Loucy (cell line): ENCODE measurements around the gene AIG1.

Source experiments
- H2AFZ ChIP-seq: fragments of 200-600 bp; sonication (generic); 2 replicates; pipeline ENCODE4 v1.6.0; 2016; ENCODE audit warnings: antibody characterized with exemption, mild to moderate bottlenecking, low read length, moderate library complexity
- H3F3A ChIP-seq: fragments of 200-600 bp; 2 replicates; pipeline ENCODE4 v1.6.0; 2016; ENCODE audit warnings: antibody characterized with exemption, low read depth, mild to moderate bottlenecking
- H3K27me3 ChIP-seq: fragments of 200-600 bp; sonication (generic); 2 replicates; pipeline ENCODE4 v1.6.1; 2014; ENCODE audit warnings: low read length, mild to moderate bottlenecking; ENCODE audit not compliant: insufficient read depth, poor library complexity, severe bottlenecking
- H3K36me3 ChIP-seq: fragments of 200-600 bp; sonication (generic); 2 replicates; pipeline ENCODE4 v1.6.1; 2016; ENCODE audit warnings: low read length; ENCODE audit not compliant: insufficient read depth
- H3K4me1 ChIP-seq: fragments of 200-600 bp; sonication (generic); 2 replicates; pipeline ENCODE4 v1.5.1; 2014; ENCODE audit warnings: low read length, mild to moderate bottlenecking; ENCODE audit not compliant: insufficient read depth, poor library complexity, severe bottlenecking
- H3K4me2 ChIP-seq: fragments of 200-600 bp; sonication (generic); 2 replicates; pipeline ENCODE4 v1.6.0; 2014; ENCODE audit warnings: antibody characterized with exemption, low read length, low read depth, mild to moderate bottlenecking; ENCODE audit not compliant: poor library complexity, severe bottlenecking
- H3K4me3 ChIP-seq: fragments of 200-600 bp; sonication (generic); 2 replicates; pipeline ENCODE4 v1.5.1; 2014; ENCODE audit warnings: low read length, mild to moderate bottlenecking, mixed read lengths; ENCODE audit not compliant: poor library complexity, severe bottlenecking
- H3K79me2 ChIP-seq: fragments of 200-600 bp; sonication (generic); 2 replicates; pipeline ENCODE4 v1.6.1; 2014; ENCODE audit warnings: low read length; ENCODE audit not compliant: insufficient read depth
- H3K9ac ChIP-seq: fragments of 200-600 bp; sonication (generic); 2 replicates; pipeline ENCODE4 v1.6.0; 2014; ENCODE audit warnings: mild to moderate bottlenecking, low read depth, low read length, moderate library complexity; ENCODE audit not compliant: poor library complexity, severe bottlenecking
- H3K9me2 ChIP-seq: fragments of 200-600 bp; sonication (generic); replicated peaks from 2 replicates; pipeline ENCODE4 v1.6.1; 2016; ENCODE audit warnings: low read depth, low read length, mixed read lengths
- H3K9me3 ChIP-seq: fragments of 200-600 bp; sonication (generic); 2 replicates; pipeline ENCODE4 v1.6.1; 2014; ENCODE audit warnings: mild to moderate bottlenecking, antibody characterized with exemption, low read length, low read depth; ENCODE audit not compliant: insufficient read depth
- H4K20me1 ChIP-seq: fragments of 200-600 bp; sonication (generic); 2 replicates; pipeline ENCODE4 v1.6.0; 2014; ENCODE audit warnings: antibody characterized with exemption, low read length, mild to moderate bottlenecking; ENCODE audit not compliant: insufficient read depth, poor library complexity, severe bottlenecking
- EZH2phosphoT487 ChIP-seq: fragments of 200-600 bp; IDR thresholded peaks from 2 replicates; pipeline ENCODE4 v1.6.1; 2018; ENCODE audit warnings: antibody characterized with exemption, mild to moderate bottlenecking, moderate library complexity, borderline replicate concordance
- TF ChIP-seq, protein P1 (sequence below): fragments of 200-600 bp; sonication (generic); conservative IDR thresholded peaks from 2 replicates; pipeline ENCODE4 v1.5.1; 2014; ENCODE audit warnings: mild to moderate bottlenecking, antibody characterized with exemption, low read length

Gene AIG1

DNA sequence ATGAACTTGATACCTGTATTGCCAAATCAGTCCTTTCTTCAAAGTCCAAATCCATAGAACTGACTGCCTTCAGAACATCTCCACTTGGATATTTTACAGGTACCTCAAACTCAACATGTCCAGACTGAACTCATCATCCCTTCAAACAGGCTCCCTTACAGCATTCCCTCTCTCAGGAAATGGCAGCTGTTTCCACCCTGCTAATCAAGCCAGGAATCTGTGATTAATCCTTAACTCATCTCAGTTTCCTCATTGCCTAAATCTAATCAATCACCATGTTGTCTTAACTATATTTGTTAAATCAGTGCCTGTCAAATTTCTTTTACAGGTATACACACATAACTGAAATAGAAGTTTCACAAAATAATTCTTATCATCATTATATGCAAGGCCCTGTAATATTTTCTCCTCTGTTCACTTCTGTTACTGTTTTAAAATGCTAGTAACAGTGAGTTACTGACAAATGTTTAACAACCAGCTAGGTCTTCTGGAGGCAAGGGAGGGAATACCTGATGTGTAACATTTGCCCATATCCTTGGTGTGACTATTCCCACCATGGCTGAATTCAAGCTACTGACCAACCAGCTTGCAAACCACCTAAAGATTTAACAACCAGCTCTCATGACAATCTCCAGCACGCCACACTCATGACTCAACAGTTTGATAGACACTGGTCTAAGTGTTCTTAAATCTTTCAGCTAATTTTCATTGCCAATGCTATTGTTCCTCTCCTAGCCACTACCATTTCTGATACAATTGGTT, 264.9 kb downstream of the AIG1 start:
- H3K9me3 ChIP-seq = no peaks in the 10 kb centered on the region
- H3K4me2 ChIP-seq = no peak overlapping the region
- H3K9ac ChIP-seq = no peak overlapping the region
- no peak overlapping the region for H2AFZ ChIP-seq
- peaks cover 32% of the 10 kb centered on the region for H3K4me1 ChIP-seq
- H3K79me2 ChIP-seq = no peaks in the 10 kb centered on the region
- H3K4me3 ChIP-seq = no peak overlapping the region
- H4K20me1 ChIP-seq = no peaks in the 10 kb centered on the region
- peaks cover 6% of the 10 kb centered on the region for H3F3A ChIP-seq
- no peak for TF ChIP-seq EZH2phosphoT487
- TF ChIP-seq, protein P1, sequence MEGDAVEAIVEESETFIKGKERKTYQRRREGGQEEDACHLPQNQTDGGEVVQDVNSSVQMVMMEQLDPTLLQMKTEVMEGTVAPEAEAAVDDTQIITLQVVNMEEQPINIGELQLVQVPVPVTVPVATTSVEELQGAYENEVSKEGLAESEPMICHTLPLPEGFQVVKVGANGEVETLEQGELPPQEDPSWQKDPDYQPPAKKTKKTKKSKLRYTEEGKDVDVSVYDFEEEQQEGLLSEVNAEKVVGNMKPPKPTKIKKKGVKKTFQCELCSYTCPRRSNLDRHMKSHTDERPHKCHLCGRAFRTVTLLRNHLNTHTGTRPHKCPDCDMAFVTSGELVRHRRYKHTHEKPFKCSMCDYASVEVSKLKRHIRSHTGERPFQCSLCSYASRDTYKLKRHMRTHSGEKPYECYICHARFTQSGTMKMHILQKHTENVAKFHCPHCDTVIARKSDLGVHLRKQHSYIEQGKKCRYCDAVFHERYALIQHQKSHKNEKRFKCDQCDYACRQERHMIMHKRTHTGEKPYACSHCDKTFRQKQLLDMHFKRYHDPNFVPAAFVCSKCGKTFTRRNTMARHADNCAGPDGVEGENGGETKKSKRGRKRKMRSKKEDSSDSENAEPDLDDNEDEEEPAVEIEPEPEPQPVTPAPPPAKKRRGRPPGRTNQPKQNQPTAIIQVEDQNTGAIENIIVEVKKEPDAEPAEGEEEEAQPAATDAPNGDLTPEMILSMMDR = no peak
- H3K9me2 ChIP-seq = no peaks in the 10 kb centered on the region
- H3K27me3 ChIP-seq = no peaks in the 10 kb centered on the region
- H3K36me3 ChIP-seq = no peaks in the 10 kb centered on the region

DNA sequence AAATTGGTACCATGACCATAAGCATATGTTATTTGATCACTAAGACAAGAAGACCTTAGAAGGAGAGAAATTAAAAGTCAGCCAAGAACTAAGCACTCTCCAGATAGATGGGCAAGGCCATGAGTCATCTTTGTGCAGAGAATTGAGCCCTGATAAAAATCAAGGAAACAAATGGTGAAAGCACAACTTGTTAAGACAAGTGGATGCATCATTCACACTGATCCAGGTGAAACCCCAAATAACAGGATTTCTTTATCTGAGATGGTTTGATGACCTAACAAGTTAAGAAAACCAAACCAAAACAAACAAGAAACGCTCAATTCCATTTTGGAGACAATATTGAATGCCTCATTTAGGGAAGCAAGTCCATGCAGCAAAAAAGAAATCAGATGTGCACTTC, 268.2 kb downstream of the AIG1 start:
- Histone ChIP-seq H3K27me3 (no peaks in the 10 kb centered on the region), H3K4me3 (no peak overlapping the region), H3F3A (peaks cover 6% of the 10 kb centered on the region), H3K4me2 (no peak overlapping the region), H2AFZ (no peak overlapping the region), H4K20me1 (no peaks in the 10 kb centered on the region), H3K9me2 (no peaks in the 10 kb centered on the region), H3K79me2 (no peaks in the 10 kb centered on the region), H3K9me3 (no peaks in the 10 kb centered on the region), H3K4me1 (peaks cover 29% of the 10 kb centered on the region), H3K9ac (no peak overlapping the region), H3K36me3 (no peaks in the 10 kb centered on the region)
- TF ChIP-seq EZH2phosphoT487 = no peak
- TF ChIP-seq, protein P1 = no peak

DNA sequence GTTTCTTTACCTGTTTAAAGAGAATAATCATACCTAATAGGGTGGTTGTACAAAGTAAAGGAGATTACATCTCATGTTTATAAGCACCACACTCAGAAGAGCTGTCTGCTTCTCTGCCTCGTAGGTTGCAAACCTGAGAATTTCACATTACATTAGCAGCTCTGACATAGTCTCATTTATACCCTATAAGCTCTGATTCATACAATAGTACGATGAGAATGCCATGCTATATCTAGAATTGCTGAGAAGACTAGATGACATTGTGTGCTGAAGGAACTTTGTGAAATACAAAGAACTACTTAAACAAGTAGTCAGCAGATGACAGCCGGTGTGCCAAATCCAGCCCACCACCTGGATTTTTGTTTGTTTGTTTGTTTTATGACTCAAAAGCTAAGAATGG, 268.6 kb downstream of the AIG1 start:
- Histone ChIP-seq H3K9me3 (no peaks in the 10 kb centered on the region), H3K9me2 (no peaks in the 10 kb centered on the region), H3K4me2 (no peak overlapping the region), H3F3A (peaks cover 4% of the 10 kb centered on the region), H3K4me1 (peaks cover 24% of the 10 kb centered on the region), H3K36me3 (no peaks in the 10 kb centered on the region), H4K20me1 (no peaks in the 10 kb centered on the region), H3K79me2 (no peaks in the 10 kb centered on the region), H2AFZ (no peak overlapping the region), H3K9ac (no peak overlapping the region), H3K4me3 (no peak overlapping the region), H3K27me3 (no peaks in the 10 kb centered on the region)
- TF ChIP-seq, protein P1 = no peak
- TF ChIP-seq EZH2phosphoT487 = no peak
